B cell (primary cell): ENCODE data around the gene DOCK4. TPM values are rescaled to one million over a fixed set of nuclear protein-coding genes. Genes with fewer than 3 reads are reported as not detected.

ENCODE experiments used
- ATAC-seq: fragments of 200-7000 bp; cut with Tn5 transposase; one replicate; pipeline ENCODE4 v1.10.0; 2021; ENCODE audit warnings: low read depth, mild to moderate bottlenecking, moderate number of reproducible peaks, moderate library complexity
- CTCF ChIA-PET: fragments of 350-600 bp; sonication (Branson Sonifier 250); formaldehyde crosslinking; loops from one replicate; lab custom pipeline; 2021; ENCODE audit warnings: antibody characterized with exemption, inconsistent platforms; lab: Charles Lee
- POLR2A ChIA-PET: fragments of 350-600 bp; sonication (Branson Sonifier 250); formaldehyde crosslinking; loops from one replicate; lab custom pipeline; 2021; ENCODE audit warnings: antibody characterized with exemption; lab: Charles Lee
- DNase-seq: peaks from one replicate; pipeline ENCODE4 v3.0.0; 2013
- H2AFZ ChIP-seq: 2 replicates; pipeline ENCODE4 v1.6.1; 2012; ENCODE audit warnings: mild to moderate bottlenecking, low read depth, low read length; ENCODE audit not compliant: insufficient read depth, poor library complexity, severe bottlenecking
- H3K27ac ChIP-seq, 2 donors: 1 replicate in 1 of 2; 2 replicates in 1 of 2; pipeline ENCODE4 v1.5.1; 2012 to 2013; ENCODE audit warnings: low read length in 2 of 2, mild to moderate bottlenecking in 2 of 2, moderate library complexity in 1 of 2
- H3K27me3 ChIP-seq, 4 experiments: fragments of 200-600 bp in 1 of 4; sonication (generic) in 1 of 4; replicated peaks in 1 of 4; 1 replicate in 2 of 4; 2 replicates in 2 of 4; pipeline versions ENCODE4 v1.6.1 to v1.7.0; 2013 to 2016; ENCODE audit warnings: low read length in 3 of 4, mild to moderate bottlenecking in 2 of 4, mixed read lengths in 1 of 4, moderate library complexity in 1 of 4; ENCODE audit not compliant: insufficient read depth in 4 of 4, control insufficient read depth in 3 of 4; ENCODE audit errors: control extremely low read depth in 1 of 4
- H3K36me3 ChIP-seq, 2 experiments: replicated peaks in 1 of 2; 1 replicate in 1 of 2; 2 replicates in 1 of 2; pipeline versions ENCODE4 v1.6.1 to v1.7.1; 2013; ENCODE audit warnings: low read length in 1 of 2; ENCODE audit not compliant: insufficient read depth in 2 of 2, control insufficient read depth in 1 of 2; ENCODE audit errors: control extremely low read depth in 1 of 2, extremely low read depth in 1 of 2
- H3K4me1 ChIP-seq, 2 donors: fragments of 200-600 bp in 1 of 2; sonication (generic) in 1 of 2; 1 replicate in 1 of 2; 2 replicates in 1 of 2; pipeline versions ENCODE4 v1.5.1 to v1.6.1; 2013 to 2017; ENCODE audit warnings: low read length in 2 of 2; ENCODE audit not compliant: control insufficient read depth in 2 of 2, insufficient read depth in 2 of 2
- H3K4me2 ChIP-seq: replicated peaks from 2 replicates; pipeline ENCODE3; 2012; ENCODE audit warnings: mild to moderate bottlenecking, low read depth, low read length; ENCODE audit not compliant: poor library complexity, severe bottlenecking
- H3K4me3 ChIP-seq, 5 experiments: fragments of 200-600 bp in 1 of 5; sonication (generic) in 1 of 5; 1 replicate in 3 of 5; 2 replicates in 2 of 5; pipeline versions ENCODE4 v1.5.1 to v1.7.0; 2011 to 2016; ENCODE audit warnings: low read length in 4 of 5, mild to moderate bottlenecking in 4 of 5, low read depth in 2 of 5, control low read depth in 1 of 5, moderate library complexity in 1 of 5; ENCODE audit not compliant: insufficient read depth in 1 of 5; ENCODE audit errors: control extremely low read depth in 1 of 5, extremely low read depth in 1 of 5
- H3K79me2 ChIP-seq: fragments of 200-600 bp; sonication (generic); one replicate; pipeline ENCODE4 v1.6.0; 2016; ENCODE audit warnings: low read length; ENCODE audit not compliant: control insufficient read depth, insufficient read depth
- H3K9ac ChIP-seq: fragments of 200-600 bp; sonication (generic); 2 replicates; pipeline ENCODE4 v1.6.1; 2017; ENCODE audit warnings: mild to moderate bottlenecking, low read length, moderate library complexity
- H3K9me3 ChIP-seq, 3 donors: one replicate each; pipeline versions ENCODE4 v1.6.1 to v1.7.1; 2013; ENCODE audit warnings: low read length in 2 of 3; ENCODE audit not compliant: control insufficient read depth in 2 of 3, insufficient read depth in 1 of 3; ENCODE audit errors: control extremely low read depth in 1 of 3
- H4K20me1 ChIP-seq: 2 replicates; pipeline ENCODE4 v1.6.0; 2012; ENCODE audit warnings: mild to moderate bottlenecking, low read length; ENCODE audit not compliant: insufficient read depth, control insufficient read depth, poor library complexity, severe bottlenecking
- H3K27ac Mint-ChIP-seq: one replicate; pipeline ENCODE4 v1.8.0; 2021; ENCODE audit warnings: mixed read lengths
- H3K27me3 Mint-ChIP-seq: one replicate; pipeline ENCODE4 v1.8.0; 2021; ENCODE audit warnings: mixed read lengths
- H3K4me1 Mint-ChIP-seq: one replicate; pipeline ENCODE4 v1.8.0; 2021; ENCODE audit warnings: mixed read lengths
- H3K4me3 Mint-ChIP-seq: one replicate; pipeline ENCODE4 v1.8.0; 2021; ENCODE audit warnings: mixed read lengths
- H3K9me3 Mint-ChIP-seq: one replicate; pipeline ENCODE4 v1.8.0; 2022; ENCODE audit warnings: mixed read lengths; ENCODE audit not compliant: insufficient read depth
- EZH2 ChIP-seq: IDR thresholded peaks from 2 replicates; pipeline ENCODE4 v1.6.1; 2012; ENCODE audit warnings: borderline replicate concordance, low read depth, mild to moderate bottlenecking, moderate library complexity, low read length; ENCODE audit not compliant: insufficient read depth, poor library complexity, severe bottlenecking
- WGBS: methylation state at CpG from one replicate; pipeline ENCODE4 v1.1.5; 2013; ENCODE audit warnings: missing lambda C conversion rate; ENCODE audit not compliant: insufficient coverage; 5-methylcytosine and 5-hydroxymethylcytosine counted together
- intact Hi-C: fragments of 100-400 bp; cut with micrococcal nuclease; formaldehyde crosslinking; loops from one replicate; pipeline ENCODE4 v1.10.0; 2022
- polyA plus RNA-seq: library from polyadenylated mRNA; depleted of rRNA; stranded (reverse); fragments of >200 nt; gene quantifications from 2 replicates; pipeline ENCODE4 v1.2.3, GENCODE V29; 2012
- total RNA-seq, 2 donors: library from RNA; stranded (reverse); fragments of 120-200 nt in 1 of 2; gene quantifications; 1 replicate in 1 of 2; 2 replicates in 1 of 2; pipeline versions ENCODE4 v1.2.3 to v1.2.4, GENCODE V29; 2013 to 2022
- TF ChIP-seq, protein P1 (sequence below): fragments of 200-600 bp; IDR thresholded peaks from one replicate; pipeline ENCODE4 v1.8.0; 2022; ENCODE audit warnings: antibody characterized with exemption, mild to moderate bottlenecking

Gene DOCK4
- total and polyA plus RNA-seq, 2 donors (not counting 1 experiment from before 2014, with no cell fraction given): 0.03 to 4.1 TPM

DNA sequence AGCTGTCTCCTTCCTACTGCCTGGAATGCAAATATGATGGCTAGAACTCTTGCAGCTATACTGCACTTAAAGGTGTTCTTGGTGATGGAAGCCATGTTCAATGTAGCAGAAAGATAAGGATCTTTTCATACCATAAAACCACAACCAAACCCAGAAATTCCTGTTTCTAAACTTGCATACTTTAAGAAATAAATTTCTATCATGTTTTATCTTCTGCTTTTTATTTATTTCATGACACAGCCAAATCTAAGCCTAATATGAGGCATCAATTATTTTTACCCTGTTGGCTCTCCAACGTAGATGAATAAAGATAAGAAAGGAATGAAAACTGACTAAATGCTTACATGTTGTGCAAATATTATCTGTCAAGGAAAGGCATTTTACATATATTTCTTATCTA is 224.1 kb downstream of the DOCK4 start:
- H3K27me3 ChIP-seq: no peaks in the 10 kb centered on the region
- intact Hi-C loops: no loop called here
- no CpG with 5 or more reads among the region's 1 CpG for WGBS
- POLR2A ChIA-PET: no interaction called here
- H3K4me1 ChIP-seq: peaks cover 0 to 2% of the 10 kb centered on the region in 2 donors
- no peaks in the 10 kb centered on the region for H3K9me3 ChIP-seq
- Mint-ChIP-seq H3K27me3 (no peaks in the 10 kb centered on the region), H3K9me3 (no peaks in the 10 kb centered on the region), H3K4me1 (peaks cover 6% of the 10 kb centered on the region), H3K27ac (no peak overlapping the region), H3K4me3 (no peak overlapping the region)
- H3K79me2 ChIP-seq: no peaks in the 10 kb centered on the region
- no peak overlapping the region for H3K4me2 ChIP-seq
- H3K4me3 ChIP-seq: no peak overlapping the region
- H4K20me1 ChIP-seq: no peaks in the 10 kb centered on the region
- DNase-seq (no peak), ATAC-seq (no peak)
- CTCF ChIA-PET: no interaction called here
- TF ChIP-seq, protein P1, sequence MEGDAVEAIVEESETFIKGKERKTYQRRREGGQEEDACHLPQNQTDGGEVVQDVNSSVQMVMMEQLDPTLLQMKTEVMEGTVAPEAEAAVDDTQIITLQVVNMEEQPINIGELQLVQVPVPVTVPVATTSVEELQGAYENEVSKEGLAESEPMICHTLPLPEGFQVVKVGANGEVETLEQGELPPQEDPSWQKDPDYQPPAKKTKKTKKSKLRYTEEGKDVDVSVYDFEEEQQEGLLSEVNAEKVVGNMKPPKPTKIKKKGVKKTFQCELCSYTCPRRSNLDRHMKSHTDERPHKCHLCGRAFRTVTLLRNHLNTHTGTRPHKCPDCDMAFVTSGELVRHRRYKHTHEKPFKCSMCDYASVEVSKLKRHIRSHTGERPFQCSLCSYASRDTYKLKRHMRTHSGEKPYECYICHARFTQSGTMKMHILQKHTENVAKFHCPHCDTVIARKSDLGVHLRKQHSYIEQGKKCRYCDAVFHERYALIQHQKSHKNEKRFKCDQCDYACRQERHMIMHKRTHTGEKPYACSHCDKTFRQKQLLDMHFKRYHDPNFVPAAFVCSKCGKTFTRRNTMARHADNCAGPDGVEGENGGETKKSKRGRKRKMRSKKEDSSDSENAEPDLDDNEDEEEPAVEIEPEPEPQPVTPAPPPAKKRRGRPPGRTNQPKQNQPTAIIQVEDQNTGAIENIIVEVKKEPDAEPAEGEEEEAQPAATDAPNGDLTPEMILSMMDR: no peak
- TF ChIP-seq EZH2: no peak
- no peak overlapping the region for H3K9ac ChIP-seq
- no peak overlapping the region for H2AFZ ChIP-seq
- H3K36me3 ChIP-seq: no peaks in the 10 kb centered on the region
- no peak overlapping the region for H3K27ac ChIP-seq

DNA sequence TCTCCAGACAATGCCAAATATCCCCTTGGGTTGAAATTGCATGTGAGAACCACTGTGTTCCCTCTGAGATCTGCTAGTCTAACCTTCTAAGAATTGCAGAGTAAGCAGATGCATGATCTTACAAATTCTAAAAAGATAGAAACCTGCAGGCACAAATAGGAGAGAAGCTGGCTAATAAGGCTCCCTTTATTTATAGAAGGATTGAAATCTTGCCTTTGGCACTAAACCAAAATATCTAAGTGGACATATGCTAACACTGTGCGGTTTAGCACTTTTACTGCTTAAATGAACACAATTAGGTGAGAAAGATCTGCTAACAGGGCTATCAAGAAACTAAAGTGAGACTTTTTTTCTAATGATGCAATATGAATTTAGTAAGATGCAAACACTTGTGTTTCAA is 225.5 kb downstream of the DOCK4 start:
- no peak overlapping the region for H3K27ac Mint-ChIP-seq
- ATAC-seq (no peak), DNase-seq (no peak)
- no peak for TF ChIP-seq EZH2
- TF ChIP-seq, protein P1: no peak
- no peaks in the 10 kb centered on the region for H3K9me3 ChIP-seq
- H3K27ac ChIP-seq: no peak overlapping the region
- no peaks in the 10 kb centered on the region for H3K27me3 Mint-ChIP-seq
- no peak overlapping the region for H3K4me3 Mint-ChIP-seq
- intact Hi-C loops: no loop called here
- no peaks in the 10 kb centered on the region for H4K20me1 ChIP-seq
- no peak overlapping the region for H3K9ac ChIP-seq
- H3K9me3 Mint-ChIP-seq: no peaks in the 10 kb centered on the region
- no CpG with 5 or more reads among the region's 1 CpG for WGBS
- no peak overlapping the region for H3K4me2 ChIP-seq
- H3K4me1 Mint-ChIP-seq: no peaks in the 10 kb centered on the region
- H3K36me3 ChIP-seq: no peaks in the 10 kb centered on the region
- no peaks in the 10 kb centered on the region for H3K27me3 ChIP-seq
- H3K4me1 ChIP-seq: no peaks in the 10 kb centered on the region
- no peaks in the 10 kb centered on the region for H3K79me2 ChIP-seq
- no peak overlapping the region for H2AFZ ChIP-seq
- H3K4me3 ChIP-seq: no peak overlapping the region
- ChIA-PET POLR2A (no interaction called here), CTCF (interaction anchor here (0.6 kb wide), 1 partner anchor 1731 kb away, joined by 3 read pairs; no protein-coding TSS in a partner anchor)
